GM12892 (cell line): ENCODE results near the gene RASGEF1C.

Source experiments
- POLR2A ChIP-seq: IDR thresholded peaks from 2 replicates; pipeline ENCODE4 v1.6.1; 2011; ENCODE audit warnings: low read depth, low read length, control low read depth
- POLR2AphosphoS5 ChIP-seq: IDR thresholded peaks from 2 replicates; pipeline ENCODE4 v1.6.1; 2011; ENCODE audit warnings: low read depth, low read length, control low read depth

DNA sequence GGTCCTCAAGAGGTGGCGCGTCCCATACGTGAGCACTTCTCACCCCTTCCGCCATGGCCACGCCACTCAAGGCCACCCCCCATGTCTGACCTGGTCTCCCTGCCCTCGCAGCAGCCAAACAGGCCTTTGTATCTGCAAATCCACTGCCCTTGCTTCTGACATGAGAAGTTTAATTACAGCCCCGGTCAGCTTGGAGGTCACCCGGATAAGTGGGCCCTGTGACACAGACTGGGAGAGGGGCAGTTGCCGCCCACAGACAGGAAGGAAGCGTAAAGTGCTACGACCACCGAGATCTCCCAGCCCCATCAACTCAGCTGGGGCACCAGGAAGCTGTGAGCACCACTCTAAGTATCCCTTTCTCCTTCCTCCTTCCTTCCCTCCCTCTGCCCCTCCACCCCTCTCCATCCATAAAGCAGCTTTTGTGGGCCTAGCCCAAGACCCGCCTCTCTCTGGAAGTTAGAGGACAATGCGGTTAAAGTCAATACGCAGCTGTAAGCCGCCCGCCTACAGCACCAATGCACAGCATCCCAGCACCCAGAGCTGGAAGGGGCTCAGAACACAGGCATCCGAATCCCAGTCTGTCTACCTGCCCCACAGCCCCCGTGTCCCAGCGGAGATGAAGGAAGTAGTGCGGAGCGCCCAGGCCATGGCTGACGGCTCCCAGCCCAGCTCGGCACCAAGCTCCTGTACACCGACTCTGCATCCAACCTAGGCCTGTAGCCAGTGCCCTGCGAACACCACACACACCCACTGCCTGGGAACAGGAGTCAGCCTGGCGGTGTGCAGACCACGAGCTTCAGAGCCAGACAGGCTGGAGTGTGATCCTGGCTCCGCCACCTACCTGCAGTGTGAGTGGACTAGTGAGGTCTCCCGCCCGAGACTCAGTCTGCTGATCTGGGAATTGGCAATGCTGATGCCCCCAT is 92.7 kb downstream of the RASGEF1C start:
- no peak for TF ChIP-seq POLR2A
- TF ChIP-seq POLR2AphosphoS5 = no peak
